ENCODE results near the gene TIGD6.
A peak's percentile ranks its signal among the peaks of the same experiment; 100 is the strongest.

Gene TIGD6

GRCh38 chr5:149990518-149991376 is 9.7 kb downstream of the TIGD6 start:
- in situ Hi-C loops (cut with HindIII; ENCODE audit: low pct_unique_long_range_greater_than_20kb, low sequenced_read_pairs), result no loop called here
- DNase-seq (ENCODE audit: low read depth in 1 of 2, low spot score in 1 of 2), result peak; percentile 62 to 90
- no peak for TF ChIP-seq JUND (IDR thresholded peaks at IDR 0.05; ENCODE audit: low read depth)

- TF ChIP-seq JUND (IDR thresholded peaks at IDR 0.05; ENCODE audit: low read depth), result no peak
- in situ Hi-C loops (cut with HindIII; ENCODE audit: low pct_unique_long_range_greater_than_20kb, low sequenced_read_pairs), result no loop called here
- no peak for DNase-seq (ENCODE audit: low read depth in 1 of 2, low spot score in 1 of 2)
Observed at GRCh38 chr5:149988126-149988525, 12.3 kb downstream of the TIGD6 start.

- DNase-seq (ENCODE audit: low read depth in 1 of 2, low spot score in 1 of 2), result no peak
- TF ChIP-seq JUND (IDR thresholded peaks at IDR 0.05; ENCODE audit: low read depth), result no peak
- in situ Hi-C loops (cut with HindIII; ENCODE audit: low pct_unique_long_range_greater_than_20kb, low sequenced_read_pairs), result no loop called here
Observed at GRCh38 chr5:149982505-149982904, 17.9 kb downstream of the TIGD6 start.

DNA sequence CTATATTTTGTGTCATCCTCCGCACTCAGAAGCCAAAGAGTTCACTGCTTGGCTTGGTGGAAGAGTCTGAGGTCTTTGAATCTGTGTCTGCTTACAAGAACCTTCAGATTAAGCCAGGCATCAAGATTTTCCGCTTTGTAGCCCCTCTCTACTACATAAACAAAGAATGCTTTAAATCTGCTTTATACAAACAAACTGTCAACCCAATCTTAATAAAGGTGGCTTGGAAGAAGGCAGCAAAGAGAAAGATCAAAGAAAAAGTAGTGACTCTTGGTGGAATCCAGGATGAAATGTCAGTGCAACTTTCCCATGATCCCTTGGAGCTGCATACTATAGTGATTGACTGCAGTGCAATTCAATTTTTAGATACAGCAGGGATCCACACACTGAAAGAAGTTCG is 19.2 kb downstream of the TIGD6 start:
- in situ Hi-C loops (cut with HindIII; ENCODE audit: low pct_unique_long_range_greater_than_20kb, low sequenced_read_pairs), result no loop called here
- TF ChIP-seq JUND (IDR thresholded peaks at IDR 0.05; ENCODE audit: low read depth), result no peak
- no peak for DNase-seq (ENCODE audit: low read depth in 1 of 2, low spot score in 1 of 2)

GRCh38 chr5:149979896-149980295 is 20.6 kb downstream of the TIGD6 start:
- in situ Hi-C loops (cut with HindIII; ENCODE audit: low pct_unique_long_range_greater_than_20kb, low sequenced_read_pairs), result no loop called here
- no peak for DNase-seq (ENCODE audit: low read depth in 1 of 2, low spot score in 1 of 2)
- no peak for TF ChIP-seq JUND (IDR thresholded peaks at IDR 0.05; ENCODE audit: low read depth)

GRCh38 chr5:149975409-149975808 is 25.0 kb downstream of the TIGD6 start:
- no peak for DNase-seq (ENCODE audit: low read depth in 1 of 2, low spot score in 1 of 2)
- TF ChIP-seq JUND (IDR thresholded peaks at IDR 0.05; ENCODE audit: low read depth), result no peak
- in situ Hi-C loops (cut with HindIII; ENCODE audit: low pct_unique_long_range_greater_than_20kb, low sequenced_read_pairs), result no loop called here

DNA sequence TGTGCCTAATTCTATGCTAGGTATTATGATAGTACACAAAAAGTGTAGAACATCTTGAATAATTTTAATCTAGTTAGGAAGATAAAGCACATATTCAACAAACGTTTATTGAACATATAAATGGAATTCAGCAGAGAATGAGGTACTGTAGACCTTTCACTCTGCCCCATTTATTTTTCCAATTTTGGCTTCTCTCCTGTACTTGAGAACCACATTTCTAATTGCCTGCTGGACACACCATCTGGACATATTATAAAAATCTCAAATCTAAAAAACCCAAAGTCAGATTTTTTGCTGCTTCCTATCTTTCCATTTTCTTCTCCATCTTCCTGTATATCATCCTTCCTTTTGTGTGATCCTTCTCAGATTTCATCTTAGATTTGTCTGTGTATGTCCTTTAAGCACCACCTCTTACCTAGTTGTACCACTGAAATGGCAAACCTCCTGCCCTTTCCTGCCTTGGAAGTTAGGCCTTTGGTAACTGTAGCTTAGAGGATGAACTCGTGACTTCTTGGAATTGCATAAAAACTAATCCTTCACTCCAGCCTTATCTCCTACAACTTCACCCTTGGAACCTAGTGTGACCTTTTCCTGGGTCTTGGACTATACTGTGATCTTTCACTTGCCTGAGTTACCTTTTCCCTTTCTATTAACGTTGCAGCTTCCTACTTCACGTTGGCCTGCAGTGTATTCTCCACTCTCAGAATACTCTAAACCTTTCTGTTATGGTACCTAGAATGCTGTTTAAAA is 31.1 kb downstream of the TIGD6 start:
- DNase-seq (ENCODE audit: low read depth in 1 of 2, low spot score in 1 of 2), result no peak
- in situ Hi-C loops (cut with HindIII; ENCODE audit: low pct_unique_long_range_greater_than_20kb, low sequenced_read_pairs), result no loop called here
- TF ChIP-seq JUND (IDR thresholded peaks at IDR 0.05; ENCODE audit: low read depth), result no peak

GRCh38 chr5:149966946-149967345 is 33.5 kb downstream of the TIGD6 start:
- in situ Hi-C loops (cut with HindIII; ENCODE audit: low pct_unique_long_range_greater_than_20kb, low sequenced_read_pairs), result no loop called here
- no peak for TF ChIP-seq JUND (IDR thresholded peaks at IDR 0.05; ENCODE audit: low read depth)
- DNase-seq (ENCODE audit: low read depth in 1 of 2, low spot score in 1 of 2), result no peak

- no peak for TF ChIP-seq JUND (IDR thresholded peaks at IDR 0.05; ENCODE audit: low read depth)
- in situ Hi-C loops (cut with HindIII; ENCODE audit: low pct_unique_long_range_greater_than_20kb, low sequenced_read_pairs), result no loop called here
- no peak for DNase-seq (ENCODE audit: low read depth in 1 of 2, low spot score in 1 of 2)
Observed at GRCh38 chr5:149963729-149964128, 36.7 kb downstream of the TIGD6 start.

GRCh38 chr5:149962601-149963300 is 37.7 kb downstream of the TIGD6 start:
- in situ Hi-C loops (cut with HindIII; ENCODE audit: low pct_unique_long_range_greater_than_20kb, low sequenced_read_pairs), result no loop called here
- no peak for DNase-seq (ENCODE audit: low read depth in 1 of 2, low spot score in 1 of 2)
- no peak for TF ChIP-seq JUND (IDR thresholded peaks at IDR 0.05; ENCODE audit: low read depth)

DNA sequence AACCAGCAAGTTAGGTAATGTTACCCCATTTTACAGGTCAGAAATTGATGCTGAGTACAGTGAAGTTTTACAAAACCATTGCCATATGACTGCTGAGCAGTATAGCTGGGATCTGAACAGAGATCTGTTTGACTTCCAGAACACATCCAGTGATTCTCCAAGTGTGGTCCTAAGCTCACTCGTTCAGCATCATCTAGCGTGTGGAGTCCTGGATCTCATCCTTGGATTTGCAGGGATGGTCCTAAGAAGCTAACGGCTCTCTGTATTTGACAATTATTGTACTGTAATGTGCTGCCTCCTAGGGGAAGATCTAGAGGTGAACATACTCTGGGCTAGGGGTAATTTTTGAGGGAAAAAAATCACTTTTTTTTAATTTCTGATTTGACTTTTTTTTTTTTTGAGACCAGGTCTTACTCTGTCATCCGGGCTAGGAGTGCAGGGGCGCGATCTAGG is 38.5 kb downstream of the TIGD6 start:
- no peak for TF ChIP-seq JUND (IDR thresholded peaks at IDR 0.05; ENCODE audit: low read depth)
- in situ Hi-C loops (cut with HindIII; ENCODE audit: low pct_unique_long_range_greater_than_20kb, low sequenced_read_pairs), result no loop called here
- peak in 1 of 2 experiments; percentile 57 for DNase-seq (ENCODE audit: low read depth in 1 of 2, low spot score in 1 of 2)

DNA sequence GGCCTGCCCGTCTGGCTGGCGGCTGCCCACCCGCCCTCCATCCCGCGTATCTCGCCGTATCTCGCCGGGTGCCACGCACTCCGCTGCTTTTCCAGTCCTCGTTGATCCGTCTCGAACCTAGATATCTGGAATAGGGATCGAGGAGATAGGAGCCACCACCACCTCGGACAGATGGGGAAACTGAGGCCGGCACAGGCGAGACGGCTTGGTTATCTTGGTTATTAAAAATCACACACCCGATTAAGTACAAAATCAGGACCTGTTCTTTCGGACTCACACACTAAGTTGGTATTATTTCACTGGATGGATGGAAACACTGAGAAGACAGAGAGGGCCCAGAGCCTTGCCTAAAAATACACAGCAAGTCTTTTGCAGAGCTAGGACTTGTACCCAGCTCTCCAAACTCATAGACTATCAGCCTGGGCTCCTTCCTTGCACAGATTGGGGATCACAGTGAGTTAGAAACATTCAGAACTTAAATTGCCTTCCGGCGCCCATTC is 39.2 kb downstream of the TIGD6 start:
- in situ Hi-C loops (cut with HindIII; ENCODE audit: low pct_unique_long_range_greater_than_20kb, low sequenced_read_pairs), result no loop called here
- TF ChIP-seq JUND (IDR thresholded peaks at IDR 0.05; ENCODE audit: low read depth), result no peak
- DNase-seq (ENCODE audit: low read depth in 1 of 2, low spot score in 1 of 2), result no peak

Measured in T47D (cell line).